Coronary artery (tissue), 2 donors: ENCODE data around the gene ARHGEF35.
"Not testable (repeated sequence)": the region's sequence is repeated elsewhere in the genome, so short reads cannot be mapped to it uniquely, and the experiment has no call there.

ENCODE experiments used
- DNase-seq: peaks from one replicate; pipeline ENCODE4 v3.0.0-alpha.2; 2017; ENCODE audit warnings: low spot score
- H3K27ac ChIP-seq, 2 donors: fragments of 200-600 bp; sonication (generic); one replicate each; pipeline ENCODE4 v1.5.1; 2016 to 2019
- H3K4me3 ChIP-seq: fragments of 200-600 bp; sonication (generic); 2 replicates; pipeline ENCODE4 v1.5.1; 2016; ENCODE audit warnings: mild to moderate bottlenecking, moderate library complexity

Gene ARHGEF35

GRCh38 chr7:144195212-144195872 lies at the start of gene ARHGEF35:
TSS of gene ARHGEF35 (minus strand) at chr7:144195833. CDS start at chr7:144188383, 7,450 bp downstream.
- not testable (repeated sequence) for H3K4me3 ChIP-seq, H3K27ac ChIP-seq, DNase-seq

- not testable (repeated sequence) for H3K27ac ChIP-seq, DNase-seq, H3K4me3 ChIP-seq
Observed at GRCh38 chr7:144245372-144245771, 49.7 kb upstream of the ARHGEF35 start.

DNA sequence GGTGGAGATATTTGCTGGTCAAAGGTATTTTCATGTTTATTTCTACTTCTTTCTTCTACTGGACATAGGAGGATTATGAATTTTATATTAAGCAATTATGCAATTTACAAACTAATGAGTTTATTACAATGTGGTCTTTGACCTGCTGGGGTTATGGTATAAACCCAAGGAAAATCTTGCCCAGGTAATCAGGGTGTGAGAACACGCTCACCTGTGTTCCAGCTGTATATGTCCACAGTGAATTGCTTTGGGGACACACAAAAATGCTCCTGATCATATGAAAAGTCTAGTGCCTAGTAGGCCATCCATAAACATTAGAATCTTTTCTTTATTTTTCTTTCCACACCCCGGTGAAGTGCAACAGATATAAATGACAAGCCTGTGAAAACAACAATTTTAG lies 43.7 kb upstream of the ARHGEF35 start, which contains the start of gene OR2A42:
OR2A42 (minus strand) TSS at position 241 of the 400 bp plus-strand sequence. CDS start 6,762 bp downstream, outside the sequence.
- not testable (repeated sequence) for DNase-seq, H3K27ac ChIP-seq

DNA sequence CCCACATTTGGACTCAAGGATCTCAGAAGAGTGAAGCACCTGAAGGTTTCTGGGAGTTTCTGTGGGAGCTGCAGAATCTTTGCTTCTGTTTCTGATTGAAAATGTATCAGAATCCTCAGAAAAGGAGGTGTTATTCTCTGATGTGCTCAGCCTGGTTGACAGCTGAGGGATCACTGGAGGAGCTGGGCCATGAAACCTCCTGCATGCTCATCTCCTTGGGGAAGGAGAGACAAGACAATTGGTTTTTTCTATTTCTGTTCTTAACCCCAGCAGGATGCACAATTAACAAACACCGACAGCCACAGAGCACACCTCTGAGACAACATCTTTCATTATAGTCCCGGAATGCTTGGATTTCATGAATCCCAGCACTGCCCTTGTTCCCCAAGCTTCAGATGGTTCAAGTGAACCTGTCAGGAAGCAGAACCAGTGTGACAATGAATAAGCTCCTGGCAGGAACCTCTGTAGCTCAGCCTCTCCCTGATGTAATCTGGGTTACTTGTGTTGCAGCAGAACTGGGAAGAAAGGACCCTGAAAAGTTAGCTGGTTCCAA lies 43.0 kb upstream of the ARHGEF35 start:
- H3K4me3 ChIP-seq, H3K27ac ChIP-seq, DNase-seq: not testable (repeated sequence)

More for the DNA sequence above, 43.7 kb upstream of the ARHGEF35 start, which contains the start of gene OR2A42:
- not testable (repeated sequence) for H3K4me3 ChIP-seq

GRCh38 chr7:144233039-144233438 lies 37.4 kb upstream of the ARHGEF35 start:
- not testable (repeated sequence) for DNase-seq, H3K27ac ChIP-seq, H3K4me3 ChIP-seq

DNA sequence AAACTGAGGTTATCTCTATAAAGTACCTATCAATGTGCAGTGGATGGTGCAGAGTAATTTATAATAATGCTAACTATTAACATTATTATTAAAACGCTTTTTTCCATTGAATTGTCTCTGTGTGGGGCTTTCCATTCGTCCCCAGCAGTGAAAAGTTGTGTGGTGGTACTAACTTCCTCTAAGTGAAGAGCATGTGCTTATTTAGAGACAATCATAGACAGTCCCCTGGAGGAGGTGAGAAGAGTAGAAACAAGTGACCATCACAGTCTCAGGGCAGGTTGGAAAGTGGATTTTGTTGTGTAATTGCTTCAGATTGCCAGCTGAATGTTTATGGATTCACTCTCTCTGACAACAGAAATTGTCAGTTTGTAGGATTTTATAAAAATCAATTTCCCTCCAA lies 35.4 kb upstream of the ARHGEF35 start:
- not testable (repeated sequence) for H3K27ac ChIP-seq, H3K4me3 ChIP-seq, DNase-seq

GRCh38 chr7:144228810-144229209 lies 33.2 kb upstream of the ARHGEF35 start:
- H3K4me3 ChIP-seq, H3K27ac ChIP-seq, DNase-seq: not testable (repeated sequence)

- DNase-seq, H3K27ac ChIP-seq, H3K4me3 ChIP-seq: not testable (repeated sequence)
Observed at GRCh38 chr7:144226866-144227265, 31.2 kb upstream of the ARHGEF35 start.

GRCh38 chr7:144223675-144224074 lies 28.0 kb upstream of the ARHGEF35 start:
- not testable (repeated sequence) for DNase-seq, H3K4me3 ChIP-seq, H3K27ac ChIP-seq

- not testable (repeated sequence) for DNase-seq, H3K27ac ChIP-seq, H3K4me3 ChIP-seq
Observed at GRCh38 chr7:144220531-144220930, 24.9 kb upstream of the ARHGEF35 start.

DNA sequence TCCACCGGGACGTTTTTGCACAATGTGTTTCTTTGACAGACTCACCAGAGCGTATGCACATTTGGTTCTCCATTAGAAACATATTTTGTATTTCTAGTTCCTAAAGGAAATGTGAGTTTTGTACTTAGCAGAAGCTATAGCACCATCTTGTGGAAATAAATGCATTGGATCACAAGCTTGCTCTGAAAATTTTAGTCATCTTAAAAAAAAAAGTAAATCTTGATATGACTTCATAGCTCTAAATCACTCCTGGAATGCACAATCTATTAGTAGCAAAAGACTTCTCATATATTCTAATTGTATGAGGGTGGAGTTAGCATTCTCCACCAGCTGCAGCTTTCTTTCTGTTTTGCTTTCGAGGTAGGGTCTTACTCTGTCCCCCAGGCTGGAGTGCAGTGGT lies 23.5 kb upstream of the ARHGEF35 start:
- DNase-seq, H3K4me3 ChIP-seq, H3K27ac ChIP-seq: not testable (repeated sequence)

DNA sequence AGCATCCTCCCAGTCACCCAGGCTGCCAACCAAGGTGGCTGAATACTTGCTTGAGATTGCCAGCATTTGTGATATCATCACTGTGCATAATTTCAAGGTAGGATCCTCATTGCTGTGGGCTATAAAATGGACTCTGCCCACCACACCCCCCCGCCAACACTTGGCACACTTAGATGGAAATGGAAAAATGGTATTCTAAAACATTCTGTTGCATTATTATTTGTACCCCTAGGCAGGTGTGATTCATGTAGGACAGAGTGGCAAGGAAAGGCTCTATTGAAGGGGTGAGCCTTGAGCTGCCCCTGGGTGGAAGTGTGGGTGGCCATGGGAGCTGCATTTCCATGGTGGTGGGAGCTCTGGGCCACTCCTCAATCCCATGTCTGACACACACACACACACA lies 22.9 kb upstream of the ARHGEF35 start:
- DNase-seq, H3K4me3 ChIP-seq, H3K27ac ChIP-seq: not testable (repeated sequence)

GRCh38 chr7:144217200-144217599 lies 21.6 kb upstream of the ARHGEF35 start:
- not testable (repeated sequence) for H3K4me3 ChIP-seq, H3K27ac ChIP-seq, DNase-seq

GRCh38 chr7:144205306-144205705 lies 9.7 kb upstream of the ARHGEF35 start:
- H3K4me3 ChIP-seq, DNase-seq, H3K27ac ChIP-seq: not testable (repeated sequence)

DNA sequence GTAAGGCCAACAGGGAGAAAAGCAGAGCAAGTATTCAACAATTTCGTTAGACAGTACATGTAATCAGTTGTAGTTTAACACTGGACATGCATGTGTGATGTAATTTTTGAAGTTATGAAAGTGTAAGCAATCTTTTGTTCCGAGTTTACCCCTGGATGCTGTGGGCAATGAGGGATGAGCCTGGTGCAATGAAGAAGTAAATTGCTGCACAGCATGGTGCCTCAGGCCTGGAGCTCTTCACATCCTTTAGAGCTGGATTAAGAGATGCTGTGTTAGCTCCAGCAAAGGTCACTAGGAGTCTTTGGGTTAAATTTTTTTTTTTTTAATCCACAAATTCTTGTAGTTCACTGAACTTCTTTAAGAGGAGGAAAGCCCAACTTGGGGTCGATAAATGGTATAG lies 7.5 kb upstream of the ARHGEF35 start:
- H3K27ac ChIP-seq, H3K4me3 ChIP-seq, DNase-seq: not testable (repeated sequence)

- DNase-seq, H3K4me3 ChIP-seq, H3K27ac ChIP-seq: not testable (repeated sequence)
Observed at GRCh38 chr7:144201978-144202377, 6.3 kb upstream of the ARHGEF35 start.

GRCh38 chr7:144198934-144199333 lies 3.3 kb upstream of the ARHGEF35 start:
- not testable (repeated sequence) for DNase-seq, H3K4me3 ChIP-seq, H3K27ac ChIP-seq

GRCh38 chr7:144194453-144194852 lies 1.2 kb downstream of the ARHGEF35 start:
- not testable (repeated sequence) for H3K4me3 ChIP-seq, DNase-seq, H3K27ac ChIP-seq

DNA sequence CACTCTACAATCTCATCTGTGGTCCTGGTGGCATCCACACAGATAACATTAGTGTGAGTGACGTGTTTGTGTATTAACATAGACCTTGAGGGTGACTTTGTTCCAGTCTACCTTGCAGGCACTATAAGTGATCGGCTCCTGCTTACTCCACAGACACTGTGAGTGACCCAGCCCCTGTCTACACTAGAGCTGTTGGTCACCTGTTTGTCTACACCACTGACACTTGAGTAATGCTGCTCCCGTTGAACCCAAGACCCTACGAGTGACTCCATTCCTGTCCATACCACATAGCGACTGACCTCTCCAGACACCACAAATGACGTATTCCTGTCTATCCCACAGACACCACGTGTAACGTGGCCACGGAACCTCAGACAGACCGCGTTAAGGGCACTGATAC lies 1.9 kb downstream of the ARHGEF35 start:
- DNase-seq, H3K27ac ChIP-seq, H3K4me3 ChIP-seq: not testable (repeated sequence)

GRCh38 chr7:144188578-144189171 lies 7.0 kb downstream of the ARHGEF35 start:
- not testable (repeated sequence) for H3K4me3 ChIP-seq, H3K27ac ChIP-seq, DNase-seq
